Measurements from ENCODE around the gene TCAF1.

The TCAF1 gene

GRCh38 chr7:143898810-143899209 lies 3.2 kb downstream of the TCAF1 start:
- no peak overlapping the region for H3K9ac ChIP-seq (ENCODE audit: low read depth, low read length)

GRCh38 chr7:143896667-143897066 lies 5.3 kb downstream of the TCAF1 start:
- Histone ChIP-seq H3K9ac (ENCODE audit: low read depth, low read length) (no peak overlapping the region), H3K36me3 (ENCODE audit: control insufficient read depth, insufficient read depth, low read length) (no peaks in the 10 kb centered on the region), H3K4me1 (ENCODE audit: control insufficient read depth, insufficient read depth, low read length) (peaks cover 16% of the 10 kb centered on the region), H3K9me3 (ENCODE audit: control insufficient read depth, insufficient read depth, low read length) (no peaks in the 10 kb centered on the region), H3K27me3 (ENCODE audit: control insufficient read depth, insufficient read depth, low read length) (no peaks in the 10 kb centered on the region), H3K4me3 (ENCODE audit: low read depth, low read length) (no peak overlapping the region)

More at GRCh38 chr7:143898810-143899209, 3.2 kb downstream of the TCAF1 start:
- Histone ChIP-seq H3K4me3 (ENCODE audit: low read depth, low read length) (no peak overlapping the region), H3K9me3 (ENCODE audit: control insufficient read depth, insufficient read depth, low read length) (no peaks in the 10 kb centered on the region), H3K4me1 (ENCODE audit: control insufficient read depth, insufficient read depth, low read length) (peaks cover 18% of the 10 kb centered on the region), H3K27me3 (ENCODE audit: control insufficient read depth, insufficient read depth, low read length) (no peaks in the 10 kb centered on the region), H3K36me3 (ENCODE audit: control insufficient read depth, insufficient read depth, low read length) (no peaks in the 10 kb centered on the region)

- no peak overlapping the region for H3K4me3 ChIP-seq (ENCODE audit: low read depth, low read length)
- H3K4me1 ChIP-seq (ENCODE audit: control insufficient read depth, insufficient read depth, low read length), result no peaks in the 10 kb centered on the region
- no peaks in the 10 kb centered on the region for H3K36me3 ChIP-seq (ENCODE audit: control insufficient read depth, insufficient read depth, low read length)
- H3K27me3 ChIP-seq (ENCODE audit: control insufficient read depth, insufficient read depth, low read length), result no peaks in the 10 kb centered on the region
- no peaks in the 10 kb centered on the region for H3K9me3 ChIP-seq (ENCODE audit: control insufficient read depth, insufficient read depth, low read length)
- H3K9ac ChIP-seq (ENCODE audit: low read depth, low read length), result no peak overlapping the region
Observed at GRCh38 chr7:143892527-143893300, 9.3 kb downstream of the TCAF1 start.

GRCh38 chr7:143891457-143891856 lies 10.5 kb downstream of the TCAF1 start:
- no peak overlapping the region for H3K4me3 ChIP-seq (ENCODE audit: low read depth, low read length)
- no peaks in the 10 kb centered on the region for H3K27me3 ChIP-seq (ENCODE audit: control insufficient read depth, insufficient read depth, low read length)
- no peaks in the 10 kb centered on the region for H3K36me3 ChIP-seq (ENCODE audit: control insufficient read depth, insufficient read depth, low read length)
- no peak overlapping the region for H3K9ac ChIP-seq (ENCODE audit: low read depth, low read length)
- no peaks in the 10 kb centered on the region for H3K9me3 ChIP-seq (ENCODE audit: control insufficient read depth, insufficient read depth, low read length)
- peaks cover 2% of the 10 kb centered on the region for H3K4me1 ChIP-seq (ENCODE audit: control insufficient read depth, insufficient read depth, low read length)

- H3K4me3 ChIP-seq (ENCODE audit: low read depth, low read length), result no peak overlapping the region
- H3K9me3 ChIP-seq (ENCODE audit: control insufficient read depth, insufficient read depth, low read length), result no peaks in the 10 kb centered on the region
- no peak overlapping the region for H3K9ac ChIP-seq (ENCODE audit: low read depth, low read length)
- peaks cover 2% of the 10 kb centered on the region for H3K4me1 ChIP-seq (ENCODE audit: control insufficient read depth, insufficient read depth, low read length)
- H3K27me3 ChIP-seq (ENCODE audit: control insufficient read depth, insufficient read depth, low read length), result no peaks in the 10 kb centered on the region
- H3K36me3 ChIP-seq (ENCODE audit: control insufficient read depth, insufficient read depth, low read length), result no peaks in the 10 kb centered on the region
Observed at GRCh38 chr7:143890558-143890957, 11.4 kb downstream of the TCAF1 start.

GRCh38 chr7:143889068-143889467 lies 12.9 kb downstream of the TCAF1 start:
- H3K27me3 ChIP-seq (ENCODE audit: control insufficient read depth, insufficient read depth, low read length), result peaks cover 4% of the 10 kb centered on the region
- no peak overlapping the region for H3K9ac ChIP-seq (ENCODE audit: low read depth, low read length)
- H3K4me3 ChIP-seq (ENCODE audit: low read depth, low read length), result no peak overlapping the region
- no peaks in the 10 kb centered on the region for H3K36me3 ChIP-seq (ENCODE audit: control insufficient read depth, insufficient read depth, low read length)
- H3K4me1 ChIP-seq (ENCODE audit: control insufficient read depth, insufficient read depth, low read length), result peaks cover 2% of the 10 kb centered on the region
- no peaks in the 10 kb centered on the region for H3K9me3 ChIP-seq (ENCODE audit: control insufficient read depth, insufficient read depth, low read length)

GRCh38 chr7:143886826-143887477 lies 15.0 kb downstream of the TCAF1 start:
- no peak overlapping the region for H3K4me3 ChIP-seq (ENCODE audit: low read depth, low read length)
- H3K9ac ChIP-seq (ENCODE audit: low read depth, low read length), result no peak overlapping the region
- H3K36me3 ChIP-seq (ENCODE audit: control insufficient read depth, insufficient read depth, low read length), result no peaks in the 10 kb centered on the region
- peaks cover 5% of the 10 kb centered on the region for H3K4me1 ChIP-seq (ENCODE audit: control insufficient read depth, insufficient read depth, low read length)
- H3K9me3 ChIP-seq (ENCODE audit: control insufficient read depth, insufficient read depth, low read length), result no peaks in the 10 kb centered on the region
- H3K27me3 ChIP-seq (ENCODE audit: control insufficient read depth, insufficient read depth, low read length), result peaks cover 9% of the 10 kb centered on the region

- no peak overlapping the region for H3K4me3 ChIP-seq (ENCODE audit: low read depth, low read length)
- H3K27me3 ChIP-seq (ENCODE audit: control insufficient read depth, insufficient read depth, low read length), result peaks cover 9% of the 10 kb centered on the region
- no peaks in the 10 kb centered on the region for H3K36me3 ChIP-seq (ENCODE audit: control insufficient read depth, insufficient read depth, low read length)
- peaks cover 8% of the 10 kb centered on the region for H3K4me1 ChIP-seq (ENCODE audit: control insufficient read depth, insufficient read depth, low read length)
- no peaks in the 10 kb centered on the region for H3K9me3 ChIP-seq (ENCODE audit: control insufficient read depth, insufficient read depth, low read length)
- no peak overlapping the region for H3K9ac ChIP-seq (ENCODE audit: low read depth, low read length)
Observed at GRCh38 chr7:143885951-143886350, 16.0 kb downstream of the TCAF1 start.

GRCh38 chr7:143884969-143885559 lies 16.9 kb downstream of the TCAF1 start:
- H3K4me1 ChIP-seq (ENCODE audit: control insufficient read depth, insufficient read depth, low read length), result peaks cover 8% of the 10 kb centered on the region
- H3K36me3 ChIP-seq (ENCODE audit: control insufficient read depth, insufficient read depth, low read length), result no peaks in the 10 kb centered on the region
- peaks cover 9% of the 10 kb centered on the region for H3K27me3 ChIP-seq (ENCODE audit: control insufficient read depth, insufficient read depth, low read length)
- H3K9me3 ChIP-seq (ENCODE audit: control insufficient read depth, insufficient read depth, low read length), result no peaks in the 10 kb centered on the region
- H3K9ac ChIP-seq (ENCODE audit: low read depth, low read length), result peak overlapping the region; percentile 65
- H3K4me3 ChIP-seq (ENCODE audit: low read depth, low read length), result peak overlapping the region; percentile 72

GRCh38 chr7:143884241-143884968 lies 17.6 kb downstream of the TCAF1 start:
- Histone ChIP-seq H3K4me3 (ENCODE audit: low read depth, low read length) (peak overlapping the region; percentile 72), H3K9me3 (ENCODE audit: control insufficient read depth, insufficient read depth, low read length) (no peaks in the 10 kb centered on the region), H3K4me1 (ENCODE audit: control insufficient read depth, insufficient read depth, low read length) (peaks cover 8% of the 10 kb centered on the region), H3K27me3 (ENCODE audit: control insufficient read depth, insufficient read depth, low read length) (peaks cover 9% of the 10 kb centered on the region), H3K9ac (ENCODE audit: low read depth, low read length) (no peak overlapping the region), H3K36me3 (ENCODE audit: control insufficient read depth, insufficient read depth, low read length) (no peaks in the 10 kb centered on the region)

GRCh38 chr7:143882604-143883078 lies 19.3 kb downstream of the TCAF1 start:
- no peaks in the 10 kb centered on the region for H3K36me3 ChIP-seq (ENCODE audit: control insufficient read depth, insufficient read depth, low read length)
- H3K4me3 ChIP-seq (ENCODE audit: low read depth, low read length), result peak overlapping the region; percentile 76
- H3K27me3 ChIP-seq (ENCODE audit: control insufficient read depth, insufficient read depth, low read length), result peaks cover 9% of the 10 kb centered on the region
- peaks cover 8% of the 10 kb centered on the region for H3K4me1 ChIP-seq (ENCODE audit: control insufficient read depth, insufficient read depth, low read length)
- H3K9me3 ChIP-seq (ENCODE audit: control insufficient read depth, insufficient read depth, low read length), result no peaks in the 10 kb centered on the region
- H3K9ac ChIP-seq (ENCODE audit: low read depth, low read length), result no peak overlapping the region
